GM12874 (cell line): ENCODE data around the gene NSMF.

ENCODE experiments used
- TF ChIP-seq, protein P1 (sequence below): IDR thresholded peaks from 2 replicates; pipeline ENCODE4 v1.5.1; 2011; ENCODE audit warnings: low read depth, mild to moderate bottlenecking, control low read depth, low read length, moderate library complexity; ENCODE audit not compliant: insufficient read depth

Gene NSMF, protein sequence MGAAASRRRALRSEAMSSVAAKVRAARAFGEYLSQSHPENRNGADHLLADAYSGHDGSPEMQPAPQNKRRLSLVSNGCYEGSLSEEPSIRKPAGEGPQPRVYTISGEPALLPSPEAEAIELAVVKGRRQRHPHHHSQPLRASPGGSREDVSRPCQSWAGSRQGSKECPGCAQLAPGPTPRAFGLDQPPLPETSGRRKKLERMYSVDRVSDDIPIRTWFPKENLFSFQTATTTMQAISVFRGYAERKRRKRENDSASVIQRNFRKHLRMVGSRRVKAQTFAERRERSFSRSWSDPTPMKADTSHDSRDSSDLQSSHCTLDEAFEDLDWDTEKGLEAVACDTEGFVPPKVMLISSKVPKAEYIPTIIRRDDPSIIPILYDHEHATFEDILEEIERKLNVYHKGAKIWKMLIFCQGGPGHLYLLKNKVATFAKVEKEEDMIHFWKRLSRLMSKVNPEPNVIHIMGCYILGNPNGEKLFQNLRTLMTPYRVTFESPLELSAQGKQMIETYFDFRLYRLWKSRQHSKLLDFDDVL

GRCh38 chr9:137459152-137459600, at the start of gene NSMF:
Gene NSMF (minus strand): TSS chr9:137459334. CDS start chr9:137459102, 232 bp downstream.
- TF ChIP-seq, protein P1, sequence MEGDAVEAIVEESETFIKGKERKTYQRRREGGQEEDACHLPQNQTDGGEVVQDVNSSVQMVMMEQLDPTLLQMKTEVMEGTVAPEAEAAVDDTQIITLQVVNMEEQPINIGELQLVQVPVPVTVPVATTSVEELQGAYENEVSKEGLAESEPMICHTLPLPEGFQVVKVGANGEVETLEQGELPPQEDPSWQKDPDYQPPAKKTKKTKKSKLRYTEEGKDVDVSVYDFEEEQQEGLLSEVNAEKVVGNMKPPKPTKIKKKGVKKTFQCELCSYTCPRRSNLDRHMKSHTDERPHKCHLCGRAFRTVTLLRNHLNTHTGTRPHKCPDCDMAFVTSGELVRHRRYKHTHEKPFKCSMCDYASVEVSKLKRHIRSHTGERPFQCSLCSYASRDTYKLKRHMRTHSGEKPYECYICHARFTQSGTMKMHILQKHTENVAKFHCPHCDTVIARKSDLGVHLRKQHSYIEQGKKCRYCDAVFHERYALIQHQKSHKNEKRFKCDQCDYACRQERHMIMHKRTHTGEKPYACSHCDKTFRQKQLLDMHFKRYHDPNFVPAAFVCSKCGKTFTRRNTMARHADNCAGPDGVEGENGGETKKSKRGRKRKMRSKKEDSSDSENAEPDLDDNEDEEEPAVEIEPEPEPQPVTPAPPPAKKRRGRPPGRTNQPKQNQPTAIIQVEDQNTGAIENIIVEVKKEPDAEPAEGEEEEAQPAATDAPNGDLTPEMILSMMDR, result no peak

DNA sequence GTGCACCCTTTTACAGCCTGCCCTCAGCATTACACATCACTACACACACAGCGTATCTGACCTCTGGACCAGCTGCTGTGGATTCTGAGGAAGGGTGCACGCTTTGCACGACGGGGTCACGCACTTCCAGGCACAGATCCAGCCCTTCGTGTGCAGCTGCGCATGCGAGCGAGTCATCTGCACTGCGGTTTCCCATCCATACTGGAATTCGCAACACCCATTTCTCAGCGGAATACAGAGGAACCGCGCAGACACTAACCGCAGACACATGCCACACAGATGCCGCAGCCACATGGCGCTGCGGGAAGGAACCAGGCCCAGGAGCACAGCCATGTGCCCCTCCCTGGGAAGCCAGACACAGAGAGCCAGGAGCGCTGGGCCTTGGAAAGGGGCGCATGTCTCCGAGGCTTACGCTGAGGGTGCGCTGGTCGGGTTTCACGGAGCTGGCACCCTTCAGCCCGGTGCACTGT, 47.6 kb upstream of the NSMF start:
- TF ChIP-seq, protein P1, result no peak

DNA sequence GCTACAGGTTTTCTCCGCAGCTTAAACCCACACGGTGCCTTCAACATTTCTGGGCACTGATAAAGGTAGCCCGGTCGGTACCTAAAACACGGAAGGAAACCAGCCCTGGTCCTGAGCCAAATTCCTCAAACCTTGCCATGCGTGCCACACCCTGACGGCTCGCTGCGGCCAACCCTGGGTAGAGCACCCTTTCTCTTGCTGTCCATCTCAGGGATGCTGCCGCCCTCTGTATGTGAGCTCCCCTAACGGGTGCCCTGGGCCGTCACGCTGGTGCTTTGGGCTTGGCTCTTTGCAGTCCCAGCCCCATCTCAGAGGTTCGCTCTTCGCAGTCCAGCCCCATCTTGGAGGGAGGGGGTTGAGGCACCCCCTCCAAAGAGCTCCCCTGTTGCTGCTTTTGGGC, 47.1 kb upstream of the NSMF start:
- TF ChIP-seq, protein P1, result no peak

- TF ChIP-seq, protein P1, result no peak
These were observed 46.4 kb upstream of the NSMF start for GRCh38 chr9:137505421-137506140.

GRCh38 chr9:137504432-137504777, 45.3 kb upstream of the NSMF start:
- TF ChIP-seq, protein P1, result no peak

DNA sequence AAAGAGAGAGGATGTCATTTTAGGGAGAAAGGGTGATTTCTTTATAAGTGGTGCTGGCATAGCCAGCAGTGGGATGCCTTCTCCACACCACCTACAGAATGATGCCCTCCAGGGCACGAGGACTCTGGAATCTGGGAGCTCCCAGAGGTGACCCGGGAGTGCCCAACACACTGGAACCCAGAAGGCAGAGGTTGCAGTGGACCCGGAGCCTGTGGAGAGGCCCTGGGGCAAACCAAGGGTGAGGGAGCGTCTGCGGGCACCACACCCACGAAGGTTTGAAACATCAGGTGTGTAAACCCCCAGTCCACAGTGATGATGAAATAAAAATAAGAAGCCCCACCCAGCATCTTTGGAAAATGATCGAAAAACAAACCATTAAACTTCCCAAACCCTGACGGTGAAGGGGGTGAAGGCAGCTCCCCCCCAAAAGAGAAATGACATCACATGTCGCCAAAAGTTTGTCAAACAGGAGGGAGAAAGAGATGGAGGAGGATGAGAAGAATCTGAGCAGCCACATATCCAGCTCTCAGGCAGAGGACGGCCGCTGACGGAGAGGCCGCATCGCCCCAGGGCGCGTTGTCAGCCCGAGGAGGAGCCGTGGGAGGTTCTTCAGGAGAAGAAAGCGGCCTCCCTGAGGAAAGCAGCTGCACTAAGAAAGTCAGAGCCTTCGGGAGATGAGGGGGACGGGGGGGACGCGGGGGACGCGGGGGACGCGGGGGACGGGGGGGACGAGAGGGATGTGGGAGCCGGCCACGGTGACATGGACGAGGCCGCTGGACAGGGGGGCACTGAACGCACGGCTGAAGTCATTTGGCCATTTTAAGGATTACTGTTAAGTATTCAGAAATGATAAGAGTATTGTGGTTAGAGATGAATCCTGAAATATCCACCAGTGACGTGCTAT, 43.1 kb upstream of the NSMF start:
- TF ChIP-seq, protein P1, result no peak
